Psoas muscle (tissue), 8 donors: Measurements from ENCODE around the gene PREX1. TPM values are rescaled to one million over a fixed set of nuclear protein-coding genes. Genes with fewer than 3 reads are reported as not detected.

Source experiments
- ATAC-seq, 4 donors: fragments of 200-7000 bp; cut with Tn5 transposase; one replicate each; pipeline ENCODE4 v1.9.1; 2020; ENCODE audit warnings: moderate library complexity in 3 of 4, mild to moderate bottlenecking in 2 of 4
- DNase-seq, 2 donors: peaks; one replicate each; pipeline ENCODE4 v3.0.0-alpha.2; 2020
- H3K27ac ChIP-seq: fragments of 200-600 bp; one replicate; pipeline ENCODE4 v1.8.0; 2022
- H3K27me3 ChIP-seq, 3 donors: fragments of 200-600 bp in 1 of 3; one replicate each; pipeline versions ENCODE4 v1.6.1 to v1.8.0; 2013 to 2022; ENCODE audit warnings: low read length in 2 of 3, mild to moderate bottlenecking in 2 of 3, moderate library complexity in 1 of 3; ENCODE audit not compliant: insufficient read depth in 3 of 3
- H3K36me3 ChIP-seq, 2 donors: fragments of 200-600 bp in 1 of 2; one replicate each; pipeline versions ENCODE4 v1.6.1 to v1.8.0; 2013 to 2022; ENCODE audit warnings: low read depth in 1 of 2, mild to moderate bottlenecking in 1 of 2, moderate library complexity in 1 of 2; ENCODE audit not compliant: insufficient read depth in 1 of 2
- H3K4me1 ChIP-seq: fragments of 200-600 bp; one replicate; pipeline ENCODE4 v1.8.0; 2022
- H3K4me3 ChIP-seq: fragments of 200-600 bp; one replicate; pipeline ENCODE4 v1.8.0; 2022; ENCODE audit warnings: mild to moderate bottlenecking
- H3K9me3 ChIP-seq: fragments of 200-600 bp; one replicate; pipeline ENCODE4 v1.8.0; 2022
- WGBS, 3 donors: extraction: QIAGEN DNeasy Blood & Tissue Kit; methylation state at CpG; one replicate each; pipeline versions ENCODE4 v1.1.6 to v1.1.7; 2013; 5-methylcytosine and 5-hydroxymethylcytosine counted together
- intact Hi-C, 2 donors: fragments of 100-400 bp; cut with DNase I; formaldehyde crosslinking; loops; one replicate each; pipeline versions ENCODE4 v1.11.0 to v1.14.2; 2022
- polyA plus RNA-seq, 3 donors: library from polyadenylated mRNA; stranded (reverse); fragments of 200-250 nt; gene quantifications; one replicate each; pipeline ENCODE4 v1.2.3, GENCODE V29; 2013
- total RNA-seq, 4 donors: library from RNA; stranded (reverse); fragmentation: NEBNext Ultra II Directional in 2 of 4; extraction: Animal tissue kit (Norgen Biotek cat#: 25700) in 2 of 4; gene quantifications; one replicate each; pipeline versions ENCODE4 v1.2.1 to v1.2.4, GENCODE V29; 2021 to 2023
- TF ChIP-seq, protein P1 (sequence below): fragments of 200-600 bp; IDR thresholded peaks from one replicate; pipeline ENCODE4 v1.8.0; 2022; ENCODE audit warnings: antibody characterized with exemption
- donor health status: healthy with polysubstance abuse.
- donor health status: DM: no; HTN: no; CAD: no; lungs with moderate emphysema.
- donor health status: Bipolar disorder and iron deficiency.
- donor health status: healthy.
- donor health status: DM: yes; HTN: yes; CAD: no.
- donor health status: DM: no; HTN: no; CAD: no.
- donor health status: DM: no; HTN: no; CAD: no.
- donor health status: DM: yes; HTN: yes; CAD: no.

The PREX1 gene
- total and polyA plus RNA-seq, 7 donors: 2.5 to 8.3 (median 5.3) TPM

DNA sequence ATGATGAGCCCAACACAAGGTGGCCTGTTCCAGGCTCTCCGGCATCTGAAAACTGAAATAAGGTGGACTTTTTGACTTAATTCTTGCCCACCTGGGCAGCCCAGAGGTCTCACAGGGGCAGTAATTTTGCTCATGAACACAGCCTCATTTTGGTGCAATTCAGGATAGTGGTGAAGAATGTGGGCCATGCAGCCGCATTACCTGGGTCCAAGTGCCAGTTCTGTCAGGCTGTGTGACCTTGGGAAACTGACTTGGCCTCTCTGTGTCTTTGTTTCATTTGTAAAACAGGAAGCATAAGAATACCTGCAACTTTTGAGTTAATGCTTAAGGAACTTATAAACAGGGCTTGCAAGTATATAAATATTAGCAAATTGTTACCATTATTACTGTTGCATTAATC lies 5.6 kb downstream of the PREX1 start:
- Histone ChIP-seq H3K27ac (no peak overlapping the region), H3K9me3 (no peaks in the 10 kb centered on the region), H3K27me3 (peaks cover 0 to 3% (median 0%) of the 10 kb centered on the region in 3 donors), H3K36me3 (no peaks in the 10 kb centered on the region), H3K4me3 (no peak overlapping the region), H3K4me1 (peaks cover 4% of the 10 kb centered on the region)
- no peak for ATAC-seq
- DNase-seq: no peak
- intact Hi-C loops: loop anchor here in 1 of 2 donors (5.0 kb wide), 1 partner anchor 85 kb away; no protein-coding TSS in a partner anchor
- TF ChIP-seq, protein P1, sequence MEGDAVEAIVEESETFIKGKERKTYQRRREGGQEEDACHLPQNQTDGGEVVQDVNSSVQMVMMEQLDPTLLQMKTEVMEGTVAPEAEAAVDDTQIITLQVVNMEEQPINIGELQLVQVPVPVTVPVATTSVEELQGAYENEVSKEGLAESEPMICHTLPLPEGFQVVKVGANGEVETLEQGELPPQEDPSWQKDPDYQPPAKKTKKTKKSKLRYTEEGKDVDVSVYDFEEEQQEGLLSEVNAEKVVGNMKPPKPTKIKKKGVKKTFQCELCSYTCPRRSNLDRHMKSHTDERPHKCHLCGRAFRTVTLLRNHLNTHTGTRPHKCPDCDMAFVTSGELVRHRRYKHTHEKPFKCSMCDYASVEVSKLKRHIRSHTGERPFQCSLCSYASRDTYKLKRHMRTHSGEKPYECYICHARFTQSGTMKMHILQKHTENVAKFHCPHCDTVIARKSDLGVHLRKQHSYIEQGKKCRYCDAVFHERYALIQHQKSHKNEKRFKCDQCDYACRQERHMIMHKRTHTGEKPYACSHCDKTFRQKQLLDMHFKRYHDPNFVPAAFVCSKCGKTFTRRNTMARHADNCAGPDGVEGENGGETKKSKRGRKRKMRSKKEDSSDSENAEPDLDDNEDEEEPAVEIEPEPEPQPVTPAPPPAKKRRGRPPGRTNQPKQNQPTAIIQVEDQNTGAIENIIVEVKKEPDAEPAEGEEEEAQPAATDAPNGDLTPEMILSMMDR: no peak
- 93 to 98% (median 94%) methylated on average over 2 of the region's 2 CpGs for WGBS, 3 donors

GRCh38 chr20:48821261-48821920 lies 6.4 kb downstream of the PREX1 start:
- H3K4me3 ChIP-seq: no peak overlapping the region
- intact Hi-C loops: loop anchor here in 1 of 2 donors (5.0 kb wide), 1 partner anchor 86 kb away; no protein-coding TSS in a partner anchor
- TF ChIP-seq, protein P1: no peak
- DNase-seq: no peak
- no peaks in the 10 kb centered on the region for H3K36me3 ChIP-seq
- peaks cover 4% of the 10 kb centered on the region for H3K4me1 ChIP-seq
- no peaks in the 10 kb centered on the region for H3K9me3 ChIP-seq
- WGBS, 3 donors: 78 to 82% (median 79%) methylated on average over 8 of the region's 8 CpGs
- no peak overlapping the region for H3K27ac ChIP-seq
- no peak for ATAC-seq
- no peaks in the 10 kb centered on the region for H3K27me3 ChIP-seq

GRCh38 chr20:48820649-48820973 lies 7.2 kb downstream of the PREX1 start:
- H3K36me3 ChIP-seq: no peaks in the 10 kb centered on the region
- peak in 2 of 4 donors; percentile 10 to 19 for ATAC-seq
- TF ChIP-seq, protein P1: no peak
- 40 to 50% (median 42%) methylated on average over 8 of the region's 8 CpGs for WGBS, 3 donors
- peak overlapping the region; percentile 41 for H3K27ac ChIP-seq
- no peak for DNase-seq
- no peak overlapping the region for H3K4me3 ChIP-seq
- H3K27me3 ChIP-seq: no peaks in the 10 kb centered on the region
- H3K9me3 ChIP-seq: no peaks in the 10 kb centered on the region
- no peaks in the 10 kb centered on the region for H3K4me1 ChIP-seq
- intact Hi-C loops: loop anchor here in 1 of 2 donors (5.0 kb wide), 1 partner anchor 87 kb away; no protein-coding TSS in a partner anchor

GRCh38 chr20:48819821-48820648 lies 7.8 kb downstream of the PREX1 start:
- 33 to 49% (median 43%) methylated on average over 15 of the region's 15 CpGs for WGBS, 3 donors
- no peak for DNase-seq
- no peaks in the 10 kb centered on the region for H3K27me3 ChIP-seq
- no peaks in the 10 kb centered on the region for H3K36me3 ChIP-seq
- TF ChIP-seq, protein P1: no peak
- peak overlapping the region; percentile 41 for H3K27ac ChIP-seq
- intact Hi-C loops: loop anchor here in 1 of 2 donors (5.0 kb wide), 1 partner anchor 87 kb away; no protein-coding TSS in a partner anchor
- H3K4me3 ChIP-seq: no peak overlapping the region
- peak; percentile 72 to 81 (median 74) for ATAC-seq
- no peaks in the 10 kb centered on the region for H3K9me3 ChIP-seq
- no peaks in the 10 kb centered on the region for H3K4me1 ChIP-seq
